GM23338 (cell line): ENCODE data around the gene FGFR2. TPM values are rescaled to one million over a fixed set of nuclear protein-coding genes. Genes with fewer than 3 reads are reported as not detected.

Experiments
- ATAC-seq: fragments of 200-7000 bp; cut with Tn5 transposase; 3 replicates; pipeline ENCODE4 v1.9.1; 2020
- DNase-seq: peaks from one replicate; pipeline ENCODE4 v3.0.0-alpha.2; 2015; ENCODE audit warnings: low spot score
- H2AFZ ChIP-seq: fragments of 200-600 bp; sonication (generic); 2 replicates; pipeline ENCODE4 v1.8.0; 2016; ENCODE audit warnings: antibody characterized with exemption, mild to moderate bottlenecking, moderate library complexity
- H3F3A ChIP-seq: fragments of 200-600 bp; sonication (generic); replicated peaks from 2 replicates; pipeline ENCODE4 v1.8.0; 2017; ENCODE audit warnings: antibody characterized with exemption, mixed run types, low read depth
- H3K27ac ChIP-seq: fragments of 200-600 bp; sonication (generic); 2 replicates; pipeline ENCODE4 v1.6.1; 2016; ENCODE audit warnings: low read depth
- H3K27me3 ChIP-seq: fragments of 200-600 bp; sonication (generic); 2 replicates; pipeline ENCODE4 v1.8.0; 2016; ENCODE audit warnings: mild to moderate bottlenecking, mixed run types, moderate library complexity; ENCODE audit not compliant: insufficient read depth
- H3K36me3 ChIP-seq: fragments of 200-600 bp; sonication (generic); 2 replicates; pipeline ENCODE4 v1.8.0; 2016; ENCODE audit warnings: mild to moderate bottlenecking; ENCODE audit not compliant: insufficient read depth
- H3K4me1 ChIP-seq: fragments of 200-600 bp; sonication (generic); 2 replicates; pipeline ENCODE4 v1.8.0; 2016; ENCODE audit warnings: mild to moderate bottlenecking, moderate library complexity; ENCODE audit not compliant: insufficient read depth
- H3K4me2 ChIP-seq: fragments of 200-600 bp; sonication (generic); 2 replicates; pipeline ENCODE4 v1.7.1; 2017; ENCODE audit warnings: mixed run types
- H3K4me3 ChIP-seq: fragments of 200-600 bp; sonication (generic); 2 replicates; pipeline ENCODE4 v1.6.1; 2016; ENCODE audit warnings: mixed run types
- H3K79me2 ChIP-seq: fragments of 200-600 bp; sonication (generic); replicated peaks from 2 replicates; pipeline ENCODE4 v1.8.0; 2017; ENCODE audit warnings: mild to moderate bottlenecking; ENCODE audit not compliant: insufficient read depth
- H3K9me2 ChIP-seq: fragments of 200-600 bp; sonication (generic); 2 replicates; pipeline ENCODE4 v1.8.0; 2017; ENCODE audit not compliant: insufficient read depth
- H4K20me1 ChIP-seq: fragments of 200-600 bp; sonication (generic); replicated peaks from 2 replicates; pipeline ENCODE4 v1.8.0; 2017; ENCODE audit warnings: mild to moderate bottlenecking; ENCODE audit not compliant: insufficient read depth
- H3K27ac Mint-ChIP-seq: 2 replicates; pipeline ENCODE4 v1.8.0; 2020; ENCODE audit warnings: inconsistent platforms, mild to moderate bottlenecking, moderate library complexity, mixed read lengths
- H3K27me3 Mint-ChIP-seq: 3 replicates; pipeline ENCODE4 v1.8.0; 2022; ENCODE audit warnings: low read depth, mild to moderate bottlenecking, moderate library complexity, mixed read lengths, inconsistent platforms; ENCODE audit not compliant: insufficient read depth, poor library complexity
- H3K36me3 Mint-ChIP-seq: 3 replicates; pipeline ENCODE4 v1.8.0; 2021; ENCODE audit warnings: low read depth, mild to moderate bottlenecking, inconsistent platforms, moderate library complexity, mixed read lengths
- H3K4me1 Mint-ChIP-seq: 3 replicates; pipeline ENCODE4 v1.8.0; 2020; ENCODE audit warnings: mild to moderate bottlenecking, inconsistent platforms, mixed read lengths
- H3K4me3 Mint-ChIP-seq: 3 replicates; pipeline ENCODE4 v1.8.0; 2021; ENCODE audit warnings: moderate library complexity, mild to moderate bottlenecking, inconsistent platforms, mixed read lengths
- H3K9me3 Mint-ChIP-seq: 3 replicates; pipeline ENCODE4 v1.8.0; 2020; ENCODE audit warnings: moderate library complexity, mild to moderate bottlenecking, inconsistent platforms, mixed read lengths
- CTCF ChIP-seq, 2 experiments: fragments of 200-600 bp in 1 of 2; sonication (generic) in 1 of 2; conservative IDR thresholded peaks; 2 replicates each; pipeline versions ENCODE4 v1.5.1 to v1.6.1; 2016 to 2017; ENCODE audit warnings: antibody characterized with exemption in 2 of 2, low read depth in 2 of 2, mild to moderate bottlenecking in 2 of 2, moderate library complexity in 1 of 2
- ETS1 ChIP-seq: IDR thresholded peaks from 2 replicates; pipeline ENCODE4 v1.6.1; 2016; ENCODE audit warnings: antibody characterized with exemption
- EZH2phosphoT487 ChIP-seq: fragments of 200-600 bp; sonication (generic); IDR thresholded peaks from one replicate; pipeline ENCODE4 v1.8.1; 2018; ENCODE audit warnings: antibody characterized with exemption; ENCODE audit not compliant: unreplicated experiment
- JUNB ChIP-seq: IDR thresholded peaks from one replicate; pipeline ENCODE4 v1.6.1; 2016; ENCODE audit warnings: antibody characterized with exemption; ENCODE audit not compliant: unreplicated experiment
- POLR2AphosphoS5 ChIP-seq: IDR thresholded peaks from 2 replicates; pipeline ENCODE4 v1.6.1; 2016; ENCODE audit warnings: antibody characterized with exemption, low read depth
- REST ChIP-seq: IDR thresholded peaks from one replicate; pipeline ENCODE4 v1.6.1; 2018; ENCODE audit warnings: antibody characterized with exemption; ENCODE audit not compliant: unreplicated experiment
- ZNF331 ChIP-seq: fragments of 250-450 bp; sonication (Bioruptor Pico); IDR thresholded peaks from 2 replicates; pipeline ENCODE4 v1.5.0; 2020; ENCODE audit warnings: low read depth, mild to moderate bottlenecking, moderate library complexity
- ZNF462 ChIP-seq: fragments of 250-450 bp; sonication (Bioruptor Pico); IDR thresholded peaks from 2 replicates; pipeline ENCODE4 v1.5.0; 2020; ENCODE audit warnings: mild to moderate bottlenecking, moderate library complexity
- polyA plus RNA-seq: library from polyadenylated mRNA; unstranded; fragments of >200 nt; fragmentation: Nextera tagmentation; extraction: Ambion mirVana; gene quantifications from 2 replicates; pipeline ENCODE4 v1.2.1, GENCODE V29; 2016
- total RNA-seq: library from RNA; depleted of rRNA; stranded (reverse); fragments of >200 nt; shearing (Covaris generic); gene quantifications from 2 replicates; pipeline ENCODE4 v1.2.3, GENCODE V29; 2014

The FGFR2 gene
- total and polyA plus RNA-seq, 2 experiments from 2014 or later: 31.1 to 106 TPM

- TF ChIP-seq CTCF (conservative IDR thresholded peaks at IDR 0.05; ENCODE audit: low read depth in 2 of 2) (no peak), ETS1 (no peak), EZH2phosphoT487 (no peak), JUNB (no peak)
Measured at GRCh38 chr10:121559326-121560026, 38.8 kb downstream of the FGFR2 start (continued).

GRCh38 chr10:121558238-121558637 lies 40.0 kb downstream of the FGFR2 start:
- Histone ChIP-seq H3K79me2 (peaks cover 99% of the 10 kb centered on the region), H3K4me3 (no peak overlapping the region), H4K20me1 (peaks cover 67% of the 10 kb centered on the region), H3K36me3 (peaks cover 5% of the 10 kb centered on the region; the same call in 1 of the 2 replicates), H3K27me3 (no peaks in the 10 kb centered on the region), H3F3A (0 out of 2 replicates have a peak, but pooled peaks cover 4% of the 10 kb centered on the region), H3K4me1 (peaks cover 45% of the 10 kb centered on the region), H2AFZ (no peak overlapping the region), H3K9me2 (no peaks in the 10 kb centered on the region), H3K27ac (peak overlapping the region; percentile 18; the same call in 1 of the 2 replicates), H3K4me2 (no peak overlapping the region)
- peaks cover 3% of the 10 kb centered on the region for H3K27me3 Mint-ChIP-seq
- no peak for DNase-seq
- no peak for ATAC-seq
- no peaks in the 10 kb centered on the region for H3K9me3 Mint-ChIP-seq
- peaks cover 43% of the 10 kb centered on the region for H3K36me3 Mint-ChIP-seq
- H3K4me1 Mint-ChIP-seq: peaks cover 70% of the 10 kb centered on the region
- H3K27ac Mint-ChIP-seq: peak overlapping the region; percentile 64; the same call in 1 of the 2 replicates
- H3K4me3 Mint-ChIP-seq: no peak overlapping the region
- TF ChIP-seq CTCF (conservative IDR thresholded peaks at IDR 0.05; ENCODE audit: low read depth in 2 of 2): no peak
- TF ChIP-seq EZH2phosphoT487: no peak
- no peak for TF ChIP-seq JUNB
- no peak for TF ChIP-seq POLR2AphosphoS5
- no peak for TF ChIP-seq ZNF331 (CRISPR knock-in tag)
- no peak for TF ChIP-seq ZNF462 (CRISPR knock-in tag)
- no peak for TF ChIP-seq REST
